ENCODE results near the gene TCP11.

TCP11 gene

GRCh38 chr6:35072698-35073055 is 68.5 kb downstream of the TCP11 start:
- DNase-seq (ENCODE audit: low read depth) = no peak
- H3K4me3 ChIP-seq (ENCODE audit: low read depth, low read length) = no peak overlapping the region

DNA sequence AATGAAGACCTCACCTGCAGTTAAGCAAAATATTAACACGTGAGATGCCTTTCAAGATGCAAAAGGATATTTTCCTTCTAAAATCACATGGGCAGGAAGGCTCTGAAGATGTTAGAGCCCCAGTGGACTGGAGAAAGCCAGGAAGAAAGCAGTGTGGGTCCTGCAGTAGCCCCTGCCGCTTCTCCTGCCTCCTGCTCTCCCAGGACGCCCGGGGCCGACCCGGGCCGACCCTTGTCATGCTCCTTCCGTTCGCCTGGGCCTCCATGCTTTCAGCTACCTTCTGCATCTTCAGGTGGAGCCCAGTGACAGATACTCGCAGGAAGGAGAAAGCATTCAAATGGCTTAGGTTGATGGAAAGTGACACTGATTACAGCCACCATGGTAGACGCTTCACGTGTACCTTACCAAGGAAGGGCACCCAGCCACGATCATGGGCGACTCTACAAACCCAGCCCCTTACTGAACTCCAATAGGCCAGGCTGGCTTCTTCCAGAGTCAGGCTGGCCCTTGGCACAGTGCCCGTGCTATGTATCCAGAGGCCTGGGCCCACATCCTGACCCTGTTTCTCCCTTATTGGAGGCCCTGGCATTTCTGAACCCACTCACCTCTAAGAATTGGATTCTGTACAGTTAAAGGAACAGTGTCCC is 69.0 kb downstream of the TCP11 start:
- no peak overlapping the region for H3K4me3 ChIP-seq (ENCODE audit: low read depth, low read length)
- DNase-seq (ENCODE audit: low read depth) = no peak

DNA sequence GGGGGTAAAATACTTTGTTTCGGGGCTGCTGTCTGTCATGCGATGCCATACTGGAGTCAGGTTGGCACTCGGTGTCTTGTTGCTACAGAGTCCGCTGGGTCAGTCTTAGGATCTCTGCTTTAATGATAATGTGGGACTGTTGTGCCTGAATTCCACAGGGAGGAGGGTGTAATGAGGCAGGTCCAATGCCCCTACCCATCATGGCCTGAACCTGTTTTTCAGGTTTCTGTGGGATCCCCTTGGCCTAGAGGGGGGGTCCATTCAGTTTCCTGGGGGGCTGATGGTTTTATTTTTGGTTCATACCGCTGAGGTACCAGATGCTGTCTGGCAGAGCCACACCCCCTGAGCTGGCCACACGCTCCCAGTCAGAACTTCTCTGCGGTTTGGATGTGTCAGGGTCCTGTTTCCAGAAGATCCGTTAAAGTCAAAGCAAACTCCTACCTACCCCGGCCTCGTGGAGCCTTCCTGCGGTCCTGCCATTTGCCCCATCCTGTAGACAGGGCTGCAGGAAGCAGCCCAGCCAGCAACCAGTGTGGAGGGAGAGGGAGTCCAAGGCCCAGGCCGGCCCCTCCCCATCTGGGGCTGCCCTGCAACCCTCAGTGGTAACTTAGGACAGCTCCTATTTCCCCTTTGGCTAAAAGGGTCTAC is 69.7 kb downstream of the TCP11 start:
- DNase-seq (ENCODE audit: low read depth) = no peak
- no peak overlapping the region for H3K4me3 ChIP-seq (ENCODE audit: low read depth, low read length)

GRCh38 chr6:35070111-35070510 is 71.0 kb downstream of the TCP11 start:
- DNase-seq (ENCODE audit: low read depth) = no peak
- no peak overlapping the region for H3K4me3 ChIP-seq (ENCODE audit: low read depth, low read length)

DNA sequence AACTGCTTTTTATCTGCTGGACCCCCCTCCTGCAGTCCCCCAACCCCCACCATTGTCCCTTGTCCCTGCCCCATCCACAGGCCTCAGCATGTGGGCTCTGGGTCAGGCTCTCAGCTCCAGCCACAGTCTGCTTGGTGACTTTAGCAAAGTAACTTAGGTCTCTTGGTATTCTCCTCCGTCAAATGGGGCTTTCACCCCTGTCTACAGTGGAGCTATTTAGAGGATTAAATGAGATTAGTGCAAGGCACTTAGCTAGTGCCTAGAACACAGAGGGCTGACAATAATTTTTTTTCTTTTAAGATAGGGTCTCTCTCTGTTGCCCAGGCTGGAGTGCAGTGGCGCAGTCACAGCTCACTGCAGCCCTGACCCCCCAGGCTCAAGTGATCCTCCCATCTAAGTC is 71.9 kb downstream of the TCP11 start:
- no peak overlapping the region for H3K4me3 ChIP-seq (ENCODE audit: low read depth, low read length)
- DNase-seq (ENCODE audit: low read depth) = no peak

DNA sequence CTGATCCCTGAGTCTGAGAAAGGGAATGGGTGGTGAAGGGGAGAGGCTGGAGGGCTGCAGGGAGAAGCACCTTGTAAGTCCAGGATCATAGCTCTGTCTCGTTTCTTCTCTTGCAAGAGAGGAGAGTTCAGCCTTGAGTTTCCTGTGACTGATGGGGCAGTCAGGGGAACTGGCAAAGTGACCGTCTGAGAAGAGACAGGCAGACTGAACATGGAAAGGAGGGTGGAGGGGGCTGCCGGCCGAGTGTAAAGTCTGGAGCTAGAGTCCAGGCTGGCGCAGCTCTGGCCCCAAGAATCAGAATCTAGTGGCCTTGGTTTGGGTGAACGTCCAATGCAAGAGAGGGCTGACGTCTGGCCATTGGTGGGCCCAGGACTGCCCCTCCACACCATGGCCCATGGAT is 72.5 kb downstream of the TCP11 start:
- no peak for DNase-seq (ENCODE audit: low read depth)
- no peak overlapping the region for H3K4me3 ChIP-seq (ENCODE audit: low read depth, low read length)

- H3K4me3 ChIP-seq (ENCODE audit: low read depth, low read length) = no peak overlapping the region
- DNase-seq (ENCODE audit: low read depth) = no peak
These were observed 72.9 kb downstream of the TCP11 start for GRCh38 chr6:35068206-35068605.

All from skeletal muscle cell (primary cell).